Testis (tissue), 3 donors: ENCODE data around the gene SYN1. TPM values are rescaled to one million over a fixed set of nuclear protein-coding genes. Genes with fewer than 3 reads are reported as not detected.

Experiments
- DNase-seq: peaks from one replicate; pipeline ENCODE4 v3.0.0-alpha.2; 2019
- H3K27ac ChIP-seq, 2 donors: fragments of 200-600 bp; sonication (generic); one replicate each; pipeline ENCODE4 v1.5.1; 2019
- H3K27me3 ChIP-seq: fragments of 200-600 bp; sonication (generic); one replicate; pipeline ENCODE4 v1.5.1; 2019
- H3K36me3 ChIP-seq: fragments of 200-600 bp; sonication (generic); one replicate; pipeline ENCODE4 v1.5.1; 2017; ENCODE audit warnings: low read depth; ENCODE audit errors: missing control alignments
- H3K4me1 ChIP-seq: fragments of 200-600 bp; sonication (generic); one replicate; pipeline ENCODE4 v1.5.1; 2019
- H3K4me3 ChIP-seq, 2 donors: fragments of 200-600 bp; sonication (generic); one replicate each; pipeline ENCODE4 v1.5.1; 2017 to 2019
- H3K9me3 ChIP-seq: fragments of 200-600 bp; sonication (generic); one replicate; pipeline ENCODE4 v1.5.1; 2017
- POLR2A ChIP-seq: fragments of 450-650 bp; IDR thresholded peaks from one replicate; pipeline ENCODE4 v1.6.1; 2017; ENCODE audit warnings: antibody characterized with exemption, mild to moderate bottlenecking, moderate library complexity
- WGBS, 2 donors: methylation state at CpG; one replicate each; pipeline ENCODE4 v1.1.5; 2018; 5-methylcytosine and 5-hydroxymethylcytosine counted together
- intact Hi-C: fragments of 100-400 bp; cut with DNase I; formaldehyde crosslinking; loops from one replicate; pipeline ENCODE4 v1.15.1; 2023; ENCODE audit warnings: low total_unique reads
- polyA plus RNA-seq: library from polyadenylated mRNA; stranded (reverse); fragments of 350-450 nt; fragmentation: Illumina TruSeq; extraction: RNeasy Lipid Tissue Mini Kit (QIAGEN cat#74804); gene quantifications from one replicate; pipeline ENCODE4 v1.2.3, GENCODE V29; 2014; ENCODE audit warnings: low read depth, low replicate concordance; ENCODE audit not compliant: insufficient read depth
- total RNA-seq, 2 donors: library from RNA; depleted of rRNA; stranded (reverse); fragments of >200 nt; gene quantifications; one replicate each; pipeline ENCODE4 v1.2.3, GENCODE V29; 2016
- TF ChIP-seq, protein P1 (sequence below), 3 experiments: fragments of 450-650 bp in 2 of 3; fragments of 200-600 bp in 1 of 3; sonication (generic) in 1 of 3; IDR thresholded peaks; one replicate each; pipeline ENCODE4 v1.5.1; 2016 to 2019; ENCODE audit warnings: antibody characterized with exemption in 3 of 3, mild to moderate bottlenecking in 2 of 3, moderate library complexity in 1 of 3

The SYN1 gene
- total and polyA plus RNA-seq, 3 donors from 2014 or later = 2.8 to 3.5 (median 3.4) TPM

DNA sequence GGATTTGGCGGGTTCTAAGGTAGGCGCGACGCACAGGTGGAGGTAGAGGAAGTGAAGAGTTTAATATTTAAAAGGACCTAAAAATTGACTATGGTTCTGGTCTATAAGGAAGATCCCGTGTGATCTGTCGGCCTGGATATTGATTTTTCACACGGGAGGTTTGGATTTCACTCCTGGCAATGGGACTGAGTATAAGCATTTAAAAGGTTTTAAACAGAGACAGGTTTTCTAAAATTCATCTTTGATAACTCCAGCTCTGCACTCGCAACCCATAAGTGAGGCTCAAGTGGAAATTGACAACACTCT, 39.7 kb upstream of the SYN1 start:
- TF ChIP-seq POLR2A = no peak
- TF ChIP-seq, protein P1, sequence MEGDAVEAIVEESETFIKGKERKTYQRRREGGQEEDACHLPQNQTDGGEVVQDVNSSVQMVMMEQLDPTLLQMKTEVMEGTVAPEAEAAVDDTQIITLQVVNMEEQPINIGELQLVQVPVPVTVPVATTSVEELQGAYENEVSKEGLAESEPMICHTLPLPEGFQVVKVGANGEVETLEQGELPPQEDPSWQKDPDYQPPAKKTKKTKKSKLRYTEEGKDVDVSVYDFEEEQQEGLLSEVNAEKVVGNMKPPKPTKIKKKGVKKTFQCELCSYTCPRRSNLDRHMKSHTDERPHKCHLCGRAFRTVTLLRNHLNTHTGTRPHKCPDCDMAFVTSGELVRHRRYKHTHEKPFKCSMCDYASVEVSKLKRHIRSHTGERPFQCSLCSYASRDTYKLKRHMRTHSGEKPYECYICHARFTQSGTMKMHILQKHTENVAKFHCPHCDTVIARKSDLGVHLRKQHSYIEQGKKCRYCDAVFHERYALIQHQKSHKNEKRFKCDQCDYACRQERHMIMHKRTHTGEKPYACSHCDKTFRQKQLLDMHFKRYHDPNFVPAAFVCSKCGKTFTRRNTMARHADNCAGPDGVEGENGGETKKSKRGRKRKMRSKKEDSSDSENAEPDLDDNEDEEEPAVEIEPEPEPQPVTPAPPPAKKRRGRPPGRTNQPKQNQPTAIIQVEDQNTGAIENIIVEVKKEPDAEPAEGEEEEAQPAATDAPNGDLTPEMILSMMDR (IDR thresholded peaks at IDR 0.05) = no peak
- Histone ChIP-seq H3K27me3 (no peaks in the 10 kb centered on the region), H3K36me3 (no peaks in the 10 kb centered on the region), H3K4me3 (peak overlapping the region; percentile 57 to 74), H3K4me1 (no peaks in the 10 kb centered on the region), H3K9me3 (no peaks in the 10 kb centered on the region), H3K27ac (peak overlapping the region; percentile 86 to 92)
- intact Hi-C loops = no loop called here
- 17 to 21% methylated on average over 4 to 8 of the region's 8 CpGs for WGBS, 2 donors
- DNase-seq = no peak

DNA sequence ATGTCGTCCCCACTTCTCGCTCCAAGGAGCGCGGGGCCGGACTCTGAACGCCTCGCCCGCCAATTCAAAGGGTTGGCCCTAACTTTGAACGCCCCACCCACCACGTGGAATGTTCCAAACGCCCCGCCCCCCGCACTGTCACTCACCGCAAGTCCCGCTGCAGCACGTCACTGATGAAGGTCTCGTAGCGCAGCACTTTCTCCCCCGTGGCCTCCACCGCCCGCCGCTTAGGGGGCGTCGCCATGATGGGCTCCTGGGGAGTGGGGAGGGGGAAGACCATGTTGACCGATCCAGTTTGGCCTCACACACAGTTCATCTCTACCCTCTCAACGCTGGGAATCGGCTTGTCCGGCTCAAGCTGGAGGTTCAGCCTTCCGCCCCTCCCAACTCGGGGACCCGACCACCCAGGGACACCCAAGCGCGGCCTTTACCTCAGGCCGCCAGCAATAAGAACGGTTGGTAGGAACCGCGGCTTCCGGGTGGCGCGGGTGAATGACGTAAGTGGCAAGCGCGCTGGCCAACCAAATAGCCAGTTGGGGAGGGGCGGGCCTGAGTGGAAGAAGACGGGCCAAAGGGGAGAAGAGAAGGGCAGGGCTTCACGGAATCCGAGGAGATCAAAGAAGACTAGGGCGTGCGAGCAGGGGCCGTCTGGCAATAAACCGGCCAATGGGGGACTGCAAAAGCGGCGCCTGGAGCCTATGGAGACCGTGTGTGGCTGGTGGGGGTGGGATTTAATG, 39.2 kb upstream of the SYN1 start, which contains the start of gene UXT:
TSS of gene UXT (minus strand) at position 497 of the 737 bp plus-strand sequence. CDS start at position 244, 253 bp downstream.
- Histone ChIP-seq H3K9me3 (no peaks in the 10 kb centered on the region), H3K27ac (peak within 1 kb of the TSS; percentile 86 to 92), H3K4me3 (peak within 1 kb of the TSS; percentile 57 to 74), H3K36me3 (no peaks in the 10 kb centered on the region), H3K4me1 (no peaks in the 10 kb centered on the region), H3K27me3 (no peaks in the 10 kb centered on the region)
- 0 to 1% methylated on average over 3 to 27 of the region's 54 CpGs for WGBS, 2 donors
- intact Hi-C loops = no loop called here
- DNase-seq = peak; percentile 94
- no peak for TF ChIP-seq POLR2A
- TF ChIP-seq, protein P1 (IDR thresholded peaks at IDR 0.05) = no peak

DNA sequence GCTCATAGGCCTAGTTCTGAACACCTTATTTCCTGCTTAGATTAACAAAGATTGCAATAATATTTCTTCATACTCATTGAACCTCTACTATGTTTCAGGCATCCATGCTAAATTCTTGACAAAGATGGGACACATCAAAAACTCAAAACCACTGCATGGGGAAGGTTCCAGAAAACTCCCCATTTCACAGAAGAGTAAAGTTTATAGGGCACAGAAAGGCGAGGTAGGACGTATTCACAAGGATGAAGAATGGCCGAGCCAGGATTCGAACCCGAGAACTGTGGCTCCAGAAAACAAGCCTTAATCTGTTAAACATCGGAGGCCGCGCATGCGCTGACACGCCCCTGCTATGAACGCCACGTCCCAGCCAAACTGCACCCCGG, 38.6 kb upstream of the SYN1 start:
- no peak for DNase-seq
- Histone ChIP-seq H3K4me3 (peak overlapping the region; percentile 57 to 74), H3K9me3 (no peaks in the 10 kb centered on the region), H3K27ac (peak overlapping the region; percentile 86 to 92), H3K27me3 (no peaks in the 10 kb centered on the region), H3K36me3 (no peaks in the 10 kb centered on the region), H3K4me1 (no peaks in the 10 kb centered on the region)
- TF ChIP-seq, protein P1 (IDR thresholded peaks at IDR 0.05) = no peak
- TF ChIP-seq POLR2A = no peak
- intact Hi-C loops = no loop called here
- WGBS, 2 donors = 0 to 2% methylated on average over 8 to 13 of the region's 13 CpGs

DNA sequence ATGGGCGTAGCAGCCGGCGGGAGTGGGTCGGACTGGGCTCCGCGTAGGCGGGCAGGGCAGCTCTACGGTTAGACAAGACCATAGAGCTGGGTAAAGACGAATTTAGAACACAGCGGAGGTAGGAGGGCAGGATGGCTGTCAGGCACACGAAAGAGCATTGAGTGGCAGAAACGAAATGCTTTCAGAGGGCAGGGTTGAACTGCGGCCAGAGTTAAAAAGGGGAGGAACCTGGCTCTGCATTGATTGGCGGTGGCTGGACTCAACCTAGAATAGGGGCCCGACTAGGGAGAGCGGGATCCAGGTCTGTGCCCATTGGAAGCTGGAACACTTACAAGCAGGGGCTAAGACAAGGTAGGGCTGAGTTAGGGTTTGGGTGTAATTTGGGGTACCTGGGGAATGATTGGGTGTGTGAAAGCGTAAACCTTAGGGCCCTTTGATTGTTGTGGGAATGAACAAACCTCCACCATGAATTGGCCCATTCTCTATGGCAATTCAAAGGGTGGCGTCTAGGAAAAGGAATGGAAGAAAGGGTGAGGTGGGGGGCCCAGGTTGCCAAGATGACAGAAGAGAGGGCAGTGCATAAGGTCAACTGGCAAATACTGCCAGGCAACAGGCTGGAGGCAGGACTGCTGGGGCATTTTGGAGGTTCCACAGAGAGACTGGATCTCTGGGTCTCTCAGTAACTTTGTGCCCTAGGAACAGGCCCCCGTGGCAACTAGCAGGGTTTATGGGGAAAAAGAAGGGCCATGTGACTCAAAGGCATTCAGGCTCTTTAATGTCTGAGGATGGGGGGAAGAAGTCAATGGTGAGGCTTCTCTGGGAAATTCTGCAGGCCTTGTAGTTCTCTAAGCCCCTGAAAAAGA, 31.6 kb upstream of the SYN1 start:
- Histone ChIP-seq H3K9me3 (no peaks in the 10 kb centered on the region), H3K4me3 (peak overlapping the region; percentile 15 to 77), H3K4me1 (peaks cover 3% of the 10 kb centered on the region), H3K27me3 (no peaks in the 10 kb centered on the region), H3K36me3 (no peaks in the 10 kb centered on the region), H3K27ac (peak overlapping the region; percentile 52 to 80)
- intact Hi-C loops = no loop called here
- 10 to 16% methylated on average over 13 to 19 of the region's 19 CpGs for WGBS, 2 donors
- TF ChIP-seq, protein P1 (IDR thresholded peaks at IDR 0.05) = no peak
- no peak for TF ChIP-seq POLR2A
- DNase-seq = no peak
